ENCODE data around the gene SSTR3. TPM values are rescaled to one million over a fixed set of nuclear protein-coding genes. Genes with fewer than 3 reads are reported as not detected.

The SSTR3 gene
- total RNA-seq, 1 donor from 2014 or later: not detected

DNA sequence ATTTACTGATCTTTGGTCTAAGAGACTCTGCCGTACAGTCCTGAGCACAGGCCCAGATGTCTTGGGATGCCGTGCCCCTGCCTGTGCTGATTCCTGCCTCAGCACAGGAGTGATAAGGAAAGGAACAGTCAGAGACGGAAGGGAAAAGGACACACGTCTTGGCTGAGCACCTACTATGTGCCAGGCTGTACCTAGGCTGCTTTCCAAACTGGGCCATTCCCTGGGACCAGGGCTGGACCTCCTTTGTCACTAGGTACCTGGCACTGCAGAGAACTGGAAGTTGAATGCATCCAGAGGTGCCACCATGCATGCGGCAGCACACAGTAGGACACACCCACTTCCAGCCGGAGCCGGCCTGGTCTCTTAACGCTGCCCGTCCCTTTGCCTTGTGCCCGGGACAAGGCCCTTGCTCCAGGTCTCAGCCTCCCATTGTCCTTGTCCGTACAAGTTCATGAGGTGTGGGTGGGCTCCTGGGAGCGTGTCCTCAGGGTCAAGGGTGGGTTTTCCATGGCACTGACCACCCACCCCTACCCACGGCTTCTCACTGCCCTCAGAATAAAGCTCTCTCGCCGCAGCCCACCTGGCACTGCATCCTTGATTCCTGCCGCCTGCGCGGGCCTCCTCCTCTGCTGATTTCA is 1.1 kb upstream of the SSTR3 start:
- no peak overlapping the region for H3K27ac ChIP-seq (ENCODE audit: low read depth, low read length)
- TF ChIP-seq CTCF (IDR thresholded peaks at IDR 0.05; ENCODE audit: insufficient read depth, low read depth, low read length) (no peak), EZH2 (IDR thresholded peaks at IDR 0.05; ENCODE audit: insufficient read depth, low read length) (no peak)
- DNase-seq (ENCODE audit: low read depth): no peak
- H3K27me3 Mint-ChIP-seq (ENCODE audit: low read depth, unreplicated experiment): peaks cover 55% of the 10 kb centered on the region
- H3K27me3 ChIP-seq (ENCODE audit: insufficient read depth, low read length): peaks cover 10% of the 10 kb centered on the region
- no peaks in the 10 kb centered on the region for H3K36me3 ChIP-seq (ENCODE audit: insufficient read depth, low read length)
- H3K9me3 Mint-ChIP-seq (ENCODE audit: unreplicated experiment): no peaks in the 10 kb centered on the region
- FAIRE-seq: no peak
- H3K9me3 ChIP-seq (ENCODE audit: insufficient read depth, low read depth, low read length): no peaks in the 10 kb centered on the region
- no peak overlapping the region for H3K27ac Mint-ChIP-seq (ENCODE audit: unreplicated experiment)
- H3K4me3 Mint-ChIP-seq (ENCODE audit: unreplicated experiment): no peak overlapping the region
- no peaks in the 10 kb centered on the region for H3K79me2 ChIP-seq (ENCODE audit: insufficient read depth, low read length)
- H3K36me3 Mint-ChIP-seq (ENCODE audit: low read depth, unreplicated experiment): no peaks in the 10 kb centered on the region
- no peak overlapping the region for H3K4me3 ChIP-seq (ENCODE audit: insufficient read depth, low read depth, low read length)
- no peak overlapping the region for H3K4me2 ChIP-seq (ENCODE audit: low read length)
- H3K9ac ChIP-seq (ENCODE audit: low read length): no peak overlapping the region
- H3K4me1 Mint-ChIP-seq (ENCODE audit: low read depth, unreplicated experiment): peaks cover 2% of the 10 kb centered on the region
- H3K4me1 ChIP-seq (ENCODE audit: insufficient read depth, low read length): no peaks in the 10 kb centered on the region
- no peaks in the 10 kb centered on the region for H4K20me1 ChIP-seq (ENCODE audit: insufficient read depth, low read length)
- no peak overlapping the region for H2AFZ ChIP-seq (ENCODE audit: low read depth, low read length)

DNA sequence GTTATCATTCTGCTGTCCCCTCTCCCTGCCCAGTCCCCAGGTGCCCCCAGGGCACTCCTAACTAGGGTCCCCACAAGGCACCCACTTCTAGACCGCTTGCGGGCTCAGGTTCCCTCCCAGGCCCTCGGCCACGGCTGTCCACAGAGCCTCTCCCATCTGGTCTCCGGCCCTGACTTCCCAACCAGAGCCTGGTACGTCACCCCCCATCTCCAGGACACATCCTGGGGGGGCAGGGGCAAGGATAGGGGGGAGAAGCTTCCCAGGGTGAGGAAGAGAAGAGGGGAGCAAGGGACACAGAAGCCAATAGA is 457 bp downstream of the SSTR3 start:
- Histone ChIP-seq H3K4me3 (ENCODE audit: insufficient read depth, low read depth, low read length) (no peak overlapping the region), H2AFZ (ENCODE audit: low read depth, low read length) (no peak overlapping the region), H3K79me2 (ENCODE audit: insufficient read depth, low read length) (no peaks in the 10 kb centered on the region), H3K9me3 (ENCODE audit: insufficient read depth, low read depth, low read length) (no peaks in the 10 kb centered on the region), H3K4me1 (ENCODE audit: insufficient read depth, low read length) (no peaks in the 10 kb centered on the region), H3K9ac (ENCODE audit: low read length) (no peak overlapping the region), H3K27me3 (ENCODE audit: insufficient read depth, low read length) (peaks cover 10% of the 10 kb centered on the region), H3K27ac (ENCODE audit: low read depth, low read length) (no peak overlapping the region), H3K4me2 (ENCODE audit: low read length) (no peak overlapping the region), H3K36me3 (ENCODE audit: insufficient read depth, low read length) (no peaks in the 10 kb centered on the region), H4K20me1 (ENCODE audit: insufficient read depth, low read length) (no peaks in the 10 kb centered on the region)
- no peak overlapping the region for H3K4me3 Mint-ChIP-seq (ENCODE audit: unreplicated experiment)
- H3K4me1 Mint-ChIP-seq (ENCODE audit: low read depth, unreplicated experiment): peaks cover 2% of the 10 kb centered on the region
- FAIRE-seq (no peak), DNase-seq (ENCODE audit: low read depth) (no peak)
- H3K27ac Mint-ChIP-seq (ENCODE audit: unreplicated experiment): no peak overlapping the region
- no peak for TF ChIP-seq CTCF (IDR thresholded peaks at IDR 0.05; ENCODE audit: insufficient read depth, low read depth, low read length)
- no peak for TF ChIP-seq EZH2 (IDR thresholded peaks at IDR 0.05; ENCODE audit: insufficient read depth, low read length)
- H3K27me3 Mint-ChIP-seq (ENCODE audit: low read depth, unreplicated experiment): peaks cover 54% of the 10 kb centered on the region
- no peaks in the 10 kb centered on the region for H3K9me3 Mint-ChIP-seq (ENCODE audit: unreplicated experiment)
- H3K36me3 Mint-ChIP-seq (ENCODE audit: low read depth, unreplicated experiment): no peaks in the 10 kb centered on the region

- Histone ChIP-seq H3K9ac (ENCODE audit: low read length) (no peak overlapping the region), H2AFZ (ENCODE audit: low read depth, low read length) (no peak overlapping the region), H3K79me2 (ENCODE audit: insufficient read depth, low read length) (no peaks in the 10 kb centered on the region), H4K20me1 (ENCODE audit: insufficient read depth, low read length) (no peaks in the 10 kb centered on the region), H3K27me3 (ENCODE audit: insufficient read depth, low read length) (peaks cover 10% of the 10 kb centered on the region), H3K9me3 (ENCODE audit: insufficient read depth, low read depth, low read length) (no peaks in the 10 kb centered on the region), H3K4me3 (ENCODE audit: insufficient read depth, low read depth, low read length) (no peak overlapping the region), H3K4me2 (ENCODE audit: low read length) (no peak overlapping the region), H3K4me1 (ENCODE audit: insufficient read depth, low read length) (no peaks in the 10 kb centered on the region), H3K27ac (ENCODE audit: low read depth, low read length) (no peak overlapping the region), H3K36me3 (ENCODE audit: insufficient read depth, low read length) (no peaks in the 10 kb centered on the region)
- no peak for FAIRE-seq
- Mint-ChIP-seq H3K4me3 (ENCODE audit: unreplicated experiment) (no peak overlapping the region), H3K27ac (ENCODE audit: unreplicated experiment) (no peak overlapping the region), H3K4me1 (ENCODE audit: low read depth, unreplicated experiment) (peaks cover 2% of the 10 kb centered on the region), H3K9me3 (ENCODE audit: unreplicated experiment) (no peaks in the 10 kb centered on the region), H3K27me3 (ENCODE audit: low read depth, unreplicated experiment) (peaks cover 49% of the 10 kb centered on the region), H3K36me3 (ENCODE audit: low read depth, unreplicated experiment) (no peaks in the 10 kb centered on the region)
- DNase-seq (ENCODE audit: low read depth): no peak
- TF ChIP-seq EZH2 (IDR thresholded peaks at IDR 0.05; ENCODE audit: insufficient read depth, low read length) (no peak), CTCF (IDR thresholded peaks at IDR 0.05; ENCODE audit: insufficient read depth, low read depth, low read length) (no peak)
Observed at GRCh38 chr22:37211075-37211865, 1.0 kb downstream of the SSTR3 start.
